Activated CD8-positive, alpha-beta memory T cell treated with anti-CD3 and anti-CD28 coated beads, Interleukin-2, amount 10 ng/mL, durations not matched to agents 7 days and 5 days (primary cell): Measurements from ENCODE around the gene DHFR2. TPM values are rescaled to one million over a fixed set of nuclear protein-coding genes. Genes with fewer than 3 reads are reported as not detected.

Source experiments
- ATAC-seq: fragments of 150-1000 bp; cut with Tn5 transposase; one replicate; pipeline ENCODE4 v1.10.0; 2021; ENCODE audit warnings: moderate library complexity
- CTCF ChIA-PET: fragments of 350-600 bp; sonication (Branson Sonifier 250); formaldehyde crosslinking; loops from one replicate; lab custom pipeline; 2021; ENCODE audit warnings: antibody characterized with exemption; lab: Charles Lee
- DNase-seq: peaks from one replicate; pipeline ENCODE4 v3.0.0-alpha.2; 2020
- H3K27ac Mint-ChIP-seq: one replicate; pipeline ENCODE4 v1.8.0; 2021; ENCODE audit warnings: mild to moderate bottlenecking, mixed read lengths
- H3K27me3 Mint-ChIP-seq: one replicate; pipeline ENCODE4 v1.8.0; 2021; ENCODE audit warnings: mixed read lengths
- H3K36me3 Mint-ChIP-seq: one replicate; pipeline ENCODE4 v1.8.0; 2021; ENCODE audit warnings: mild to moderate bottlenecking, mixed read lengths
- H3K4me1 Mint-ChIP-seq: one replicate; pipeline ENCODE4 v1.8.0; 2021; ENCODE audit warnings: mixed read lengths
- H3K4me3 Mint-ChIP-seq: one replicate; pipeline ENCODE4 v1.8.0; 2021; ENCODE audit warnings: mild to moderate bottlenecking, moderate library complexity, mixed read lengths
- H3K9me3 Mint-ChIP-seq: one replicate; pipeline ENCODE4 v1.8.0; 2022; ENCODE audit warnings: low read depth, mixed read lengths
- total RNA-seq, 2 experiments: library from RNA; stranded (reverse); gene quantifications; one replicate each; pipeline ENCODE4 v1.2.3, GENCODE V29; 2021

Gene DHFR2
- total RNA-seq, 2 experiments from 2014 or later = 7.0 to 11.8 TPM

GRCh38 chr3:94012185-94012584 lies 50.5 kb downstream of the DHFR2 start:
- H3K9me3 Mint-ChIP-seq = peaks cover 5% of the 10 kb centered on the region
- CTCF ChIA-PET = interaction anchor here (1.2 kb wide), 1 partner anchor 53 kb away, joined by 3 read pairs; no protein-coding TSS in a partner anchor
- no peaks in the 10 kb centered on the region for H3K27me3 Mint-ChIP-seq
- H3K4me3 Mint-ChIP-seq = peak overlapping the region; percentile 55
- no peak for DNase-seq
- H3K27ac Mint-ChIP-seq = peak overlapping the region; percentile 80
- H3K4me1 Mint-ChIP-seq = peaks cover 39% of the 10 kb centered on the region
- no peak for ATAC-seq
- peaks cover 41% of the 10 kb centered on the region for H3K36me3 Mint-ChIP-seq

- peaks cover 40% of the 10 kb centered on the region for H3K4me1 Mint-ChIP-seq
- peaks cover 44% of the 10 kb centered on the region for H3K36me3 Mint-ChIP-seq
- DNase-seq (no peak), ATAC-seq (peak; percentile 84)
- peaks cover 5% of the 10 kb centered on the region for H3K9me3 Mint-ChIP-seq
- peak overlapping the region; percentile 55 for H3K4me3 Mint-ChIP-seq
- no peaks in the 10 kb centered on the region for H3K27me3 Mint-ChIP-seq
- H3K27ac Mint-ChIP-seq = peak overlapping the region; percentile 80
- CTCF ChIA-PET = interaction anchor here (1.5 to 2.3 kb wide), 2 partner anchors 52 to 57 kb away, joined by 4 to 12 read pairs; partner anchors contain the start of genes DHFR2 and NSUN3
These were observed 51.4 kb downstream of the DHFR2 start for GRCh38 chr3:94011233-94011711.

- no peak for ATAC-seq
- H3K9me3 Mint-ChIP-seq = peaks cover 5% of the 10 kb centered on the region
- peaks cover 38% of the 10 kb centered on the region for H3K36me3 Mint-ChIP-seq
- H3K4me1 Mint-ChIP-seq = peaks cover 36% of the 10 kb centered on the region
- H3K27ac Mint-ChIP-seq = no peak overlapping the region
- no peak for DNase-seq
- CTCF ChIA-PET = interaction anchor here (2.3 kb wide), 1 partner anchor 54 kb away, joined by 12 read pairs; the partner anchor contains the start of genes DHFR2 and NSUN3
- no peak overlapping the region for H3K4me3 Mint-ChIP-seq
- H3K27me3 Mint-ChIP-seq = no peaks in the 10 kb centered on the region
These were observed 53.1 kb downstream of the DHFR2 start for GRCh38 chr3:94009608-94010007.

- H3K4me1 Mint-ChIP-seq = peaks cover 40% of the 10 kb centered on the region
- DNase-seq (no peak), ATAC-seq (no peak)
- H3K4me3 Mint-ChIP-seq = no peak overlapping the region
- H3K27me3 Mint-ChIP-seq = no peaks in the 10 kb centered on the region
- H3K36me3 Mint-ChIP-seq = peaks cover 31% of the 10 kb centered on the region
- CTCF ChIA-PET = no interaction called here
- peaks cover 4% of the 10 kb centered on the region for H3K9me3 Mint-ChIP-seq
- H3K27ac Mint-ChIP-seq = no peak overlapping the region
These were observed 54.5 kb downstream of the DHFR2 start for GRCh38 chr3:94008253-94008652.

Other genes with a start within 250 kb of the DHFR2 start
- under 1 TPM; 0.50 to 0.84 TPM for gene PROS1, start 89.0 kb downstream of the DHFR2 start, total RNA-seq
- gene ARL13B, start 82.8 kb downstream of the DHFR2 start, total RNA-seq = 10 to 100 TPM; 13.8 to 15.6 TPM
- not detected for gene STX19, start 34.3 kb downstream of the DHFR2 start, total RNA-seq
- gene NSUN3, start 145 bp upstream of the DHFR2 start, total RNA-seq = 10 to 100 TPM; 15.0 to 15.3 TPM